IPS-18a (cell line): ENCODE results near the gene ALDH5A1.
"Not testable (repeated sequence)": the region's sequence is repeated elsewhere in the genome, so short reads cannot be mapped to it uniquely, and the experiment has no call there.

Source experiments
- H3K27ac ChIP-seq: one replicate; pipeline ENCODE4 v1.5.1; 2013; ENCODE audit warnings: low read length
- H3K27me3 ChIP-seq: one replicate; pipeline ENCODE4 v1.6.1; 2013; ENCODE audit warnings: mild to moderate bottlenecking, low read length; ENCODE audit not compliant: control insufficient read depth, insufficient read depth
- H3K36me3 ChIP-seq: one replicate; pipeline ENCODE4 v1.6.1; 2013; ENCODE audit warnings: low read depth, low read length; ENCODE audit not compliant: control insufficient read depth
- H3K4me1 ChIP-seq: one replicate; pipeline ENCODE4 v1.6.1; 2013; ENCODE audit warnings: low read depth, low read length; ENCODE audit not compliant: control insufficient read depth
- H3K4me3 ChIP-seq: one replicate; pipeline ENCODE4 v1.5.1; 2013; ENCODE audit warnings: low read length
- H3K9ac ChIP-seq: one replicate; pipeline ENCODE4 v1.6.1; 2013; ENCODE audit warnings: mild to moderate bottlenecking, low read length, moderate library complexity
- H3K9me3 ChIP-seq: one replicate; pipeline ENCODE4 v1.6.1; 2013; ENCODE audit warnings: low read depth, low read length; ENCODE audit not compliant: control insufficient read depth

Gene ALDH5A1

GRCh38 chr6:24511976-24512375, 17.2 kb downstream of the ALDH5A1 start:
- H3K36me3 ChIP-seq, H3K4me1 ChIP-seq, H3K27ac ChIP-seq, H3K4me3 ChIP-seq, H3K9ac ChIP-seq, H3K27me3 ChIP-seq, H3K9me3 ChIP-seq: not testable (repeated sequence)

DNA sequence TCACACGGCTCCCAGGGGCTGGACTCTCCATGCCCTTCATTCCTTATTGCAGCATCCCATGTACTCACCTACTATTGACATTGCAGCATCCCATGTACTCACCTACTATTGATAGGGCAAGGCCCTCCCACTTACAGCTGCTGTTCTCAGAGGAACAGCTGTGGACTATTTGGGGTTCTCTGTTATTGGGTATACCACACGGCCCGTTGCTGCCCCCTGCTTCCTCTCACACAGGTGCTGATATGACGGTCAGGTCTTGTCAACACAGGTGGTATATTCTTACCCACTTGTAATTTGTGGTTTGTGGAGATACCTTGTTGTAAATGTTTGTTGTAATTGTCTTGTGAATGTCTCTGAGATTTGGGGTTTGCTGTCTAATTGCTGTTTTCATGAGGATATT, 18.8 kb downstream of the ALDH5A1 start:
- no peak overlapping the region for H3K27ac ChIP-seq
- H3K9ac ChIP-seq, result no peak overlapping the region
- no peak overlapping the region for H3K4me3 ChIP-seq
- H3K27me3 ChIP-seq, result no peaks in the 10 kb centered on the region
- H3K36me3 ChIP-seq, result no peaks in the 10 kb centered on the region
- no peaks in the 10 kb centered on the region for H3K9me3 ChIP-seq
- H3K4me1 ChIP-seq, result no peaks in the 10 kb centered on the region

DNA sequence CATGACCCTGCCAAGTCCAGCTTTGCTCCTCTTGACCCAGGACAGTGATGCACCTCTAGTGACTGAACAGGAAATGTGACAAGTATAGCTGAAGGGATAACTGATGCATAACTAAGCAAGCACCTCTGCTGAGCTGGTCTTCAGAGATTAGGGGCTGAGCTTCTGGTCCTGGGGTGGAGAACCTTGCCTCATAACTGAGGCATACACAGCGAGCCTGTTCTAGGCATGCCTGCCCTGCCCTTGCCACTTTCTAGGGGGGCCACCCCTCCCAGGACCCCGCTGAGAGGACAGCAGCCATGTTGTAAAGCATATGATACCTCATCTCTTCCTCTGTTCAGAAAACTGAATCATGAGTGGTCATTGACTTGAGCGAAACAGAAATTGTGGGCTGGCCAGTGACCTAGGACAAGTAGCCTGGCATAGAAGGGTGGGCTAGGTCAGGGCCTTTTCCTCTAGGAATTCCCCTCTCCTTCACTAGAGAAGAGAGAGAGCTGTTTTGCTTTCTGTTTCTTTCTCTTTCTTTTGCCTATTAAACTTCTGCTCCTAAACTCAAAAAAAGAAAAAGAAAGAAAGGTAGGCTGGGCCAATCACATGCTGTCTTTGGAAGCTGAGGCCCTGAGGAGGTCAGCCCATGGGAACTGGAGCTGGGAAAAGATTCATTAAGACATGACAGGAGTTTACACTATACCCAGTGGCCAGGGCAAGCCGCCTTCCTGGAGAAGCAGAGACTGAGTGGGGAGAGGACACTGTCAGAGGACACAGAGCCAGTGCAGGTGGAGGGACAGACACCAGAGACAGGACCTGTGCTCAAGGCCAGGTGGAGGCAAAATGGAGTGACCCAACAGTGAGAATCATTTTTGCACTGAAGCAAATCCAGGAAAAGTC, 23.1 kb downstream of the ALDH5A1 start:
- H3K4me1 ChIP-seq, result no peaks in the 10 kb centered on the region
- no peaks in the 10 kb centered on the region for H3K27me3 ChIP-seq
- no peak overlapping the region for H3K27ac ChIP-seq
- H3K9ac ChIP-seq, result no peak overlapping the region
- no peaks in the 10 kb centered on the region for H3K36me3 ChIP-seq
- H3K9me3 ChIP-seq, result no peaks in the 10 kb centered on the region
- H3K4me3 ChIP-seq, result no peak overlapping the region

- Histone ChIP-seq H3K9ac (no peak overlapping the region), H3K36me3 (no peaks in the 10 kb centered on the region), H3K9me3 (no peaks in the 10 kb centered on the region), H3K4me1 (no peaks in the 10 kb centered on the region), H3K27me3 (no peaks in the 10 kb centered on the region), H3K4me3 (no peak overlapping the region), H3K27ac (no peak overlapping the region)
These were observed 26.3 kb downstream of the ALDH5A1 start for GRCh38 chr6:24520929-24521546.

GRCh38 chr6:24522228-24523176, 27.7 kb downstream of the ALDH5A1 start:
- Histone ChIP-seq H3K9me3 (no peaks in the 10 kb centered on the region), H3K4me1 (no peaks in the 10 kb centered on the region), H3K9ac (no peak overlapping the region), H3K36me3 (no peaks in the 10 kb centered on the region), H3K27me3 (no peaks in the 10 kb centered on the region), H3K27ac (no peak overlapping the region), H3K4me3 (no peak overlapping the region)

DNA sequence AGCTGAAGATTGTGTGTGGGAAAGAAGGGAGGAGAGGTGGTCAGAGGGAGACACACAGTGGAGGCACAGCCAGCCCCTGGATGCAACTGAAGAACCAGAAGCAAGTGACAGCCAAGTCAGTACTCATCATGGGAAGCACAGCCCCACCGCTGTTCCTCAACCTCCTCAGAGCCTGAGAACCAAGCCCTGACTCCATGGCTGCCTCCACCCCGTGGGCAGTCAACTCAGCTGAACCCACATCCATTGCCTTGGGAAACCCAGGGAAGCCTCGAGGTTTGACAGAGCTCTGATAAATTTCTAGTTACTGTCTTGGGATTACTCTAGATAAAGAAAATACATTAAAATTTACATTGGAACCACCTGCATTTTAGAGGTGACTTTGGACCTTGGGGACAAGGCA, 29.6 kb downstream of the ALDH5A1 start:
- Histone ChIP-seq H3K27ac (no peak overlapping the region), H3K36me3 (no peaks in the 10 kb centered on the region), H3K4me3 (no peak overlapping the region), H3K27me3 (no peaks in the 10 kb centered on the region), H3K9me3 (no peaks in the 10 kb centered on the region), H3K9ac (no peak overlapping the region), H3K4me1 (no peaks in the 10 kb centered on the region)

GRCh38 chr6:24524805-24525204, 30.0 kb downstream of the ALDH5A1 start:
- Histone ChIP-seq H3K4me3 (no peak overlapping the region), H3K27me3 (no peaks in the 10 kb centered on the region)

DNA sequence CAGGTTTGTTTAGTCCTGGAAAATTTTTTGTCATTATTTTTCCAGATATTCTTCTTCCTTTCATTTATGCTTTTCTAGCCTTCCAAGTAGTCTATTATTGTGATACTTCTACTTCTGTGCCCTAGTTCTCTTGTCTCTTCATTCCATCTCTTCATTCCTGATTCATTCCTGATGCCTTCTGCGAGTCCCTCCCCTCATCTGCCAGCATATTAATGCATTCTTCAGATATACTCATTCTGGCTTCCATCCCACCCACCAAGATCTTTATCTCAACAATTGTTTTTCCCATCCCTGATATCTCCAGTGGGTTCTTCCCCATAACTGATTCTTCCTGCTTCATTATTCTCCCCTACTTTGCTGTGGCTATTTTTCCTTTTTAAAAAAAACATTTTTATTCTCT, 35.2 kb downstream of the ALDH5A1 start:
- H3K9me3 ChIP-seq, result no peaks in the 10 kb centered on the region
- H3K27ac ChIP-seq, result no peak overlapping the region
- no peaks in the 10 kb centered on the region for H3K4me1 ChIP-seq
- H3K4me3 ChIP-seq, result no peak overlapping the region
- no peak overlapping the region for H3K9ac ChIP-seq
- H3K36me3 ChIP-seq, result no peaks in the 10 kb centered on the region
- H3K27me3 ChIP-seq, result no peaks in the 10 kb centered on the region

More at GRCh38 chr6:24524805-24525204, 30.0 kb downstream of the ALDH5A1 start:
- H3K36me3 ChIP-seq, result no peaks in the 10 kb centered on the region
- no peaks in the 10 kb centered on the region for H3K4me1 ChIP-seq
- H3K27ac ChIP-seq, result no peak overlapping the region
- no peaks in the 10 kb centered on the region for H3K9me3 ChIP-seq
- no peak overlapping the region for H3K9ac ChIP-seq

DNA sequence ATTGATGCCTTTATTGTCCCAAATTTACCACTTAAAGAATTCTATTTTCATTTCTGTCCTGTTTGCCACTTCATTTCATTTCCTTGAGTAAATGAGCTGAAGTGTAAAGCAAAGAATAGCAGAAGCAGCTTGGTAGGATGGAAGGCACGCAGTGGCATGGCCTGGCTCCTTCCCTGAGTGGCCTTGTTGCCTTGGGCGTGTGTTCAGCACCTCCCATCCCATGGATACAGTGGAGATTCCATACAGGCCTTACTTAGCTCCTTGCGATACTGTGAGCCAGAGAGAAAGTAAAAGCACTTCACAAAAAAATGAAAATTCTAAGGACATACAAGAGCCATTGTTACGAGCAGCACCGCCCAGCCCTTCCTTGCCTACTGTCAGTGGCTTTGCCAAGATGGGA, 39.6 kb downstream of the ALDH5A1 start:
- H3K4me3 ChIP-seq, result no peak overlapping the region
- H3K4me1 ChIP-seq, result no peaks in the 10 kb centered on the region
- H3K9ac ChIP-seq, result no peak overlapping the region
- H3K9me3 ChIP-seq, result no peaks in the 10 kb centered on the region
- H3K36me3 ChIP-seq, result no peaks in the 10 kb centered on the region
- H3K27me3 ChIP-seq, result no peaks in the 10 kb centered on the region
- no peak overlapping the region for H3K27ac ChIP-seq

DNA sequence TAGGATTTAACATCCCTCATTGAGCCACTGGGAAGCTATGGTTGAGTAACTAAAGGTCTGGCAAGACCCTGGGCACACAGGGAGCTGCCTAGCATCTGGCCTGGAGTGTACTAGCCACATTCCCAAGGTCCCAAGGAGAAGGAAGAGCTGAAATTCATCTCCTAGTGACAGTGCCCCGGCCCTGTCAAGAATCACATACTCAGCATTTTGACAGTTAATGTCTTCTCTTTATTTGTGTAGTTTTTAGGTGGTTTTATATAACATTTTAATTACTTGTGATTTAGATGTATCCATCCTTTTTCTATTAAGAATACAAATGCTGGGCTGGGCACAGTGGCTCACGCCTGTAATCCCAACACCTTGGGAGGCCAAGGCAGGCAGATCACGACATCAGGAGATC, 40.4 kb downstream of the ALDH5A1 start:
- Histone ChIP-seq H3K9ac (no peak overlapping the region), H3K9me3 (no peaks in the 10 kb centered on the region), H3K4me1 (no peaks in the 10 kb centered on the region), H3K27ac (no peak overlapping the region), H3K4me3 (no peak overlapping the region), H3K36me3 (no peaks in the 10 kb centered on the region), H3K27me3 (no peaks in the 10 kb centered on the region)

DNA sequence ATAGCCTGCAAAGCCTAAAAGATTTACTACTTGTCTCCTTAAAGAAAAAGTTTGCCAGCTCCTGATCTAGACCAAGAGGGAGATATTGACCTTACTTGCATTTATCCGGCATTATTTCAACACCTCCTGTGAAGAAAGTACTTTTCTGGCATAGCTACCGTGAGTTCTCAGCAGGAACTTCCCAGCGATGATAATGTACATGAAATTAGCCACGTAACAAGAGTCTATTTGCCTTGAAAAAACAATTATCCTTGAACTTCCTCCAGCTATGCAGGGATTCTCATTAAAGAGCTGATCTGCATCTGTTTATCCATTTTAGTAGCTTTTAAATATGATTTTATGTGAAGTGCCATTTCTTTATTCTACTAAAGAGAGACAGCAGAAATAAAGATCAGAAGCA, 41.7 kb downstream of the ALDH5A1 start:
- Histone ChIP-seq H3K9me3 (no peaks in the 10 kb centered on the region), H3K36me3 (no peaks in the 10 kb centered on the region), H3K4me3 (no peak overlapping the region), H3K27ac (no peak overlapping the region), H3K9ac (no peak overlapping the region), H3K4me1 (no peaks in the 10 kb centered on the region), H3K27me3 (no peaks in the 10 kb centered on the region)
